ENCODE measurements around the gene TTLL12. TPM values are rescaled to one million over a fixed set of nuclear protein-coding genes. Genes with fewer than 3 reads are reported as not detected.

Gene TTLL12
- 10 to 100 TPM; 18.9 to 27.3 (median 24.1) TPM for polyA plus RNA-seq (ENCODE audit: insufficient read length in 3 of 3)

- DNase-seq (ENCODE audit: low read depth in 3 of 3, low spot score in 2 of 3): no peak
Observed at GRCh38 chr22:43186272-43187170, at the start of gene TTLL12. TSS of gene TTLL12 (minus strand) at chr22:43187134. CDS start at chr22:43187069, 65 bp downstream.

DNA sequence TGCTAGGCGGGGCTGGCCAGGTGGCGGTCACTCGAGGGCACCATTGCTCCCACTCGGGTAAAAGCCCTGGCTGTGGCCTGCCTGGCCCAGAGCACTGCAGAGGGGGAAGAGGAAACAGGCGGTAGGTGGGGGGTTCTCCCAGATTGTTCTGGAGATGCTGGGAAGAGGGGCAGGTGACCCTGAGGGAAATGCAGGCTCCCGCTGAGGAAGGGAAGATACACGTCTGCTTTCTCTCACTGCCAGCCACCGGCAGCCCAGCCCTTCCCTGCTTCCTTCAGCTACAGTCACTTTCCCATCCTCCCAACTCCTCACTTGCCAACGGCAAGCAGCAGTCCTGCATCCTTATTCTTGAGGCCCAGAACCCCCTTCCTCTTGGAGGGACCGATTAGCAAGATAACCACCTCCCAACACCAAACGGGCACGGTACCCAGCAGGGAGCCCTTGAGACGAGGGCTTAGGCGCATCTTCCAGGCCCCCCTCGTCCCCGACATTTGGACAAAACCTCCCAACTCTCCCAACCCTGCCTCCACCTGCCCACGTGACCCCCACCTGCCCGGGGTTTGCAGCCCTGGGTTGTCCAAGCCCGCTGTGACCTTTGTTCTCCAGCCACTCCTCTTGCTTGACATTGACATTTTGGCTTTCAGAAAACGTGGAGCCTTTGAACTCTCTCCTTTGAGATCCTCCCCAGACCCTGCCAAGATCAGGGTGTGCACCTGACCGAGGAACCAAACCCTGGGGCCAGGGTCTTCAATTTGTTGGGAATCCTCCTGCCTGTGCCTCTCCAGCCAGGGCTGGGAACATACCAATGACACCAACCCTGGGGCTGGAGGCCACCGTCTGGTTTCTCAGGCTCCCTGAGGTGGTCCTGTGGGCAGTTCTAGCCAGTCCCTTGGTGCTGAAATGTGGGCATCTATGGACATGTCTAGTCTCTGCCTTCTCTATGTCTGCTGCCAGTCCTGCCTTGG, 48.8 kb upstream of the TTLL12 start:
- DNase-seq (ENCODE audit: low read depth in 3 of 3, low spot score in 2 of 3): no peak

DNA sequence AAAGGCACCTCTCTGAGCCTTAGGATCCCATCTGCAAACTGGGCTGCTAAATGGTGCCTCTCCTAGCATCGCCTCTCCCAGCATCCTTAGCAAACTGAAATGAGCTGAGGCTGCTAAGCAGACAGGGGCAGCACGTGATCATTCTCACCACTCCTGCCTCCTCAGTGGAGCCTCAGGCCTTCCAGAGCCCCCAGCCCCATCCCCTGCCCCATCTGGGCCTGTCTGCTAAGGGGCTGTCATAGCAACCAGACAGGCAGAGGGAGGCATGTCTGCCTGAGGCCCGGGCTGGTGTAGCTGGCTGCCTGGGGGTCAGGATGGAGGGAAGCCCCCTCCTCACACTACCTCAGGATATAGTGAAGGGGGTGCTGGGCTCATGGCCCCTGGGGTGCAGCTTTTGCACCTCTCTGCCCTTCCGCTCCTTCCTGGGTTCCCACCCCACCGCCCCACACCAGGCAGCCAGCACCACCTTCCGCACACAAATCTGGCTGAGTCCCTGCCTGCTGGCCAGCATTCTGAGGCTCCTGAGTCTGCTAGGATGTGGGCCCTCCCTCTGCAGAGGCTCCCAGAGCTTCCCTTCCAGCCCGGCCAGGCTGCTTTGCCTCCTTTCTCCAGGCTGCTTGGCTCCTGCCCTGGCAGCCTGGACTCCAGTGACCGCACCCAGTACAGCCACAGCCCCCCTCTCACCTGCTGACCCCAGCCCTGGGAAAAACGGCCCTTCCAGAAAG, 47.5 kb upstream of the TTLL12 start:
- no peak for DNase-seq (ENCODE audit: low read depth in 3 of 3, low spot score in 2 of 3)

GRCh38 chr22:43233529-43233928, 46.6 kb upstream of the TTLL12 start:
- no peak for DNase-seq (ENCODE audit: low read depth in 3 of 3, low spot score in 2 of 3)

- no peak for DNase-seq (ENCODE audit: low read depth in 3 of 3, low spot score in 2 of 3)
Observed at GRCh38 chr22:43232445-43232844, 45.5 kb upstream of the TTLL12 start.

DNA sequence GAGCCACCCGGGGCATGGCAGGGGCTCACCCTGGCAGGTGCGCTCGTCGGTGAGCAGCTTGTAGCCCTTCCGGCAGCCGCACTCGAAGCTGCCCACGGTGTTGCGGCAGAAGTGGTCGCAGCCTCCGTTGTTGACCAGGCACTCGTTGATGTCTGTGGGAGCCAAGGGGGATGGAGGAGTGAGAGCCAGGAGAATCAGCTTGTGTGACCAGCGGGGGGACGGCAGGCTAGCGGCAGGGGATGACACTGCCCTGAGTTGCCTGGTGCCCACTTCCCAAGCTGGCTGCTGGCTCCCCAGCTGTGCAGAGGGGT, 44.7 kb upstream of the TTLL12 start:
- no peak for DNase-seq (ENCODE audit: low read depth in 3 of 3, low spot score in 2 of 3)

- DNase-seq (ENCODE audit: low read depth in 3 of 3, low spot score in 2 of 3): peak in 1 of 3 donors; percentile 41
Observed at GRCh38 chr22:43230971-43231723, 44.2 kb upstream of the TTLL12 start.

GRCh38 chr22:43230571-43230970, 43.6 kb upstream of the TTLL12 start:
- no peak for DNase-seq (ENCODE audit: low read depth in 3 of 3, low spot score in 2 of 3)

GRCh38 chr22:43228863-43229262, 41.9 kb upstream of the TTLL12 start:
- no peak for DNase-seq (ENCODE audit: low read depth in 3 of 3, low spot score in 2 of 3)

GRCh38 chr22:43228330-43228729, 41.4 kb upstream of the TTLL12 start:
- no peak for DNase-seq (ENCODE audit: low read depth in 3 of 3, low spot score in 2 of 3)

- no peak for DNase-seq (ENCODE audit: low read depth in 3 of 3, low spot score in 2 of 3)
Observed at GRCh38 chr22:43227239-43227630, 40.3 kb upstream of the TTLL12 start.

- no peak for DNase-seq (ENCODE audit: low read depth in 3 of 3, low spot score in 2 of 3)
Observed at GRCh38 chr22:43226377-43227238, 39.7 kb upstream of the TTLL12 start.

GRCh38 chr22:43225609-43226008, 38.7 kb upstream of the TTLL12 start:
- DNase-seq (ENCODE audit: low read depth in 3 of 3, low spot score in 2 of 3): no peak

- DNase-seq (ENCODE audit: low read depth in 3 of 3, low spot score in 2 of 3): no peak
Observed at GRCh38 chr22:43222987-43223386, 36.1 kb upstream of the TTLL12 start.

DNA sequence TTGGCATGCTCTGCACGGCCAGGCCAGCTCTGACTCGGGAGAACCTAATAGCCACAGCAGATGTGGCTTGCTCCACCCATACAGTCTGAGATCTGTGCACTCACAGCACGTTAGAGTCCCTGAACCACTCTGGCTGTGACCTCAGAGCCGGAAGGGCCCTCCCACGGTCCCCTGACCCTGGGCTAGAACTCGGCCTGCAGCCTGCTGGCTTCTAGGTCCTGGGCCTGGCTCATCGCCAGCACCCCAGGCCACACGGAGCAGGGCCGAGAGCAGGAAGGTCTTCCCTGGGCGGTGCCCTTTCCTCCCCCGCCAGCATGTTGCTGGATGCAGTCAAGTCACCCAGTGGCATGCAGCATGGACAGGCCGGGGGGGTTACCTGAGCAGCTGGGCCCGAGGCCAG, 35.3 kb upstream of the TTLL12 start:
- no peak for DNase-seq (ENCODE audit: low read depth in 3 of 3, low spot score in 2 of 3)

DNA sequence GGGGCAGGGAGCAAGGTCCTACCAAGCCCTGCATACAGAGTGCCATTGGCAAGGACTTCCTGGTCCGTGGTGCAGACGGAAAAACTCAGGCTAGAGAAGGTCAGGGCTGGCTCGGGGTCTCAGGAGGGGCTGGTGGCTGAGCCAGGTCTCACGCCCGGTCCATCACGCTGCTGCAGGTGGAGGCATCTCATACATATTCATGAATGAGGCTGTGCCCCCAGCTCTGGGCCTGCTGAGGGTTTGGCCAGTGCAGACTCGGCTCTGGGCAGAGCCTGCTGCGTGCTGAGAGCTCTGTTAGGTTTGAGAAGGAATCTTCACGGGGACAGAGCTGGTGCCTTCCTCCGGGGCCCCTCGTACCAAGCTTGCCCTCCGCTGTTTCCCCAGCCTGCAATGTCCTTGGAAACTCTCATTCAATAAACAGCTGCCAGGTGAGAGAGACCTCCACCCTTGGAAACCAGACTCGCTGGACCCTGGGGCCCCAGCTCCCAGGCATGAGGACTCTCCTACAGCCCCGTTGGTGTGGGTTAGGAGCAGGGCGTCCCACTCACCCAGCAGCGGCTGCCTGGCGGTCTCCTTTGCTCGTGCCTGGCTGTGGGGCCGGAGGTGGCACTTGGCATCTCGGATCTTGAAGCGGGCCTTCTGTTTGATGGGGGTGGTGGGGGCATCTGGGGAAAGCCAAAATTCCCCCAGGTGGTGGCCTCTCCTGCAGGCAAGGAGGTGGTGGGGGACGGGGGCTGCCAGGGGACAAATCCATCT, 33.9 kb upstream of the TTLL12 start:
- DNase-seq (ENCODE audit: low read depth in 3 of 3, low spot score in 2 of 3): no peak

GRCh38 chr22:43218786-43219185, 31.9 kb upstream of the TTLL12 start:
- DNase-seq (ENCODE audit: low read depth in 3 of 3, low spot score in 2 of 3): no peak

DNA sequence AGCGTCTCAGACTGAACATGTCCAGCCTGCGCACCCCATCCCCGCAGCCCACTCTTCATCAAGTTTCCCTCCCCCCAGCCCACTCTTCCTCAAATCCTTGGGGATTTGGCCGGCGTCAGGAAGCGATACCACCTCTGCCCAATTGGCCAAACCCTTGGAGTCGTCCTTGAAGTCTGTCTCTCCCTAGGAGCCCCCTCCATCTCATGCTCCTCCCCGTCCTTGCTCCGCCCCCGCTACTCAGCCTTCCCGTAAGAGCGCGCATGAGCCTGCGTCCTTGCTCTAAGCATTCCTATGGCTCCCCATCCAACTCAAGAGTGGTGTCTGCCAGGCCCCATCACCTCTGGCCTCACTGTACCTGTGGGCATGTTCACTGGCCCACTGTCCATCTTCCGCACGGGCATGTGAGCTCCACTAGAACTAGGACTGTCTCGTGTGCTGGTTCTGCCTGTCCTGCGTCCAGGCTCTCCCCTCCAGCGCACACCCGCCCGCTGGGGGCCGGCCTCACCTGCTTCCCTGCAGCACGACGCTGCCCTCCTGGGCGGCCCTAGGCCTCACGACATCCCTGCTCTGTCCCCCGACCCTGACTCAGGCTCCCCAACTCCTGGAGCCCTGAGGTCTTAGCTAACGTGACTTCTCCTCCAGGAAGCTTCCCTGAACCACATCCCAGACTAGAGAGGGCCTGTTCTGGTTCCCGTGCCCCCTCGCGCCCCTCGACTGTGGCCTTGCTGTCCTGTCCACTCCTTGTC, 30.5 kb upstream of the TTLL12 start:
- no peak for DNase-seq (ENCODE audit: low read depth in 3 of 3, low spot score in 2 of 3)
